ENCODE results near the gene ADH5. TPM values are rescaled to one million over a fixed set of nuclear protein-coding genes. Genes with fewer than 3 reads are reported as not detected.
A peak's percentile ranks its signal among the peaks of the same experiment; 100 is the strongest.
"Not testable (repeated sequence)": the region's sequence is repeated elsewhere in the genome, so short reads cannot be mapped to it uniquely, and the experiment has no call there.

The ADH5 gene
- total RNA-seq, 4 donors from 2014 or later = 126 to 227 (median 161) TPM

GRCh38 chr4:99121008-99121407 lies 32.4 kb upstream of the ADH5 start:
- ATAC-seq (ENCODE audit: low FRiP score) (no peak), DNase-seq (ENCODE audit: low spot score) (no peak)
- no peak for TF ChIP-seq CTCF (IDR thresholded peaks at IDR 0.05)

GRCh38 chr4:99120501-99120900 lies 31.9 kb upstream of the ADH5 start:
- no peak for DNase-seq (ENCODE audit: low spot score)
- ATAC-seq (ENCODE audit: low FRiP score) = no peak
- TF ChIP-seq CTCF (IDR thresholded peaks at IDR 0.05) = no peak

- TF ChIP-seq CTCF (IDR thresholded peaks at IDR 0.05) = no peak
- DNase-seq (ENCODE audit: low spot score) (no peak), ATAC-seq (ENCODE audit: low FRiP score) (no peak)
Measured at GRCh38 chr4:99117876-99118693, 29.5 kb upstream of the ADH5 start.

GRCh38 chr4:99117122-99117841 lies 28.7 kb upstream of the ADH5 start:
- not testable (repeated sequence) for DNase-seq (ENCODE audit: low spot score); ATAC-seq (ENCODE audit: low FRiP score)

- not testable (repeated sequence) for ATAC-seq (ENCODE audit: low FRiP score); DNase-seq (ENCODE audit: low spot score)
Measured at GRCh38 chr4:99109286-99109685, 20.7 kb upstream of the ADH5 start.

- no peak for DNase-seq (ENCODE audit: low spot score)
- TF ChIP-seq CTCF (IDR thresholded peaks at IDR 0.05) = no peak
- peak; percentile 66 for ATAC-seq (ENCODE audit: low FRiP score)
Measured at GRCh38 chr4:99104153-99104552, 15.6 kb upstream of the ADH5 start.

GRCh38 chr4:99103166-99103565 lies 14.6 kb upstream of the ADH5 start:
- ATAC-seq (ENCODE audit: low FRiP score) = no peak

More at GRCh38 chr4:99103166-99103565, 14.6 kb upstream of the ADH5 start:
- DNase-seq (ENCODE audit: low spot score) = no peak
- TF ChIP-seq CTCF (IDR thresholded peaks at IDR 0.05) = no peak

Data from omental fat pad (tissue), 4 donors.